BLaER1 treated with 17β-estradiol and CSF1 and Interleukin-3, amounts not matched to agents 10 nM and 100 nM (cell line): Measurements from ENCODE around the gene RASL12.
"Not testable (repeated sequence)": the region's sequence is repeated elsewhere in the genome, so short reads cannot be mapped to it uniquely, and the experiment has no call there.

Experiments
- H3K27ac ChIP-seq, 11 experiments: shearing (Covaris generic); formaldehyde crosslinking; 2 replicates each; pipeline ENCODE4 v1.8.1; 2022
- H3K27me3 ChIP-seq, 11 experiments: shearing (Covaris generic); formaldehyde crosslinking; 2 replicates each; pipeline ENCODE4 v1.8.1; 2022
- H3K36me3 ChIP-seq, 11 experiments: shearing (Covaris generic); formaldehyde crosslinking; 2 replicates each; pipeline ENCODE4 v1.8.1; 2022
- H3K4me1 ChIP-seq, 10 experiments: shearing (Covaris generic); formaldehyde crosslinking; 2 replicates each; pipeline ENCODE4 v1.8.1; 2022
- H3K4me2 ChIP-seq, 11 experiments: shearing (Covaris generic); formaldehyde crosslinking; 2 replicates each; pipeline ENCODE4 v1.8.1; 2022
- H3K4me3 ChIP-seq, 10 experiments: shearing (Covaris generic); formaldehyde crosslinking; 2 replicates each; pipeline ENCODE4 v1.8.1; 2022
- H3K9ac ChIP-seq, 11 experiments: shearing (Covaris generic); formaldehyde crosslinking; 2 replicates each; pipeline ENCODE4 v1.8.1; 2022
- H3K9me3 ChIP-seq, 11 experiments: shearing (Covaris generic); formaldehyde crosslinking; replicated peaks in 1 of 11; 2 replicates each; pipeline ENCODE4 v1.8.1; 2022
- H4K20me1 ChIP-seq, 11 experiments: shearing (Covaris generic); formaldehyde crosslinking; 2 replicates each; pipeline ENCODE4 v1.8.1; 2022
- Cebpa-rat ChIP-seq, 11 experiments: shearing (Covaris generic); IDR thresholded peaks; 2 replicates each; pipeline ENCODE4 v1.8.1; 2022

RASL12 gene

GRCh38 chr15:65094294-65094995 lies 26.7 kb upstream of the RASL12 start:
- H3K4me2 ChIP-seq: no peak overlapping the region
- no peak overlapping the region for H3K9ac ChIP-seq
- H3K27ac ChIP-seq: no peak overlapping the region
- H3K4me3 ChIP-seq: no peak overlapping the region
- H3K27me3 ChIP-seq: no peaks in the 10 kb centered on the region
- no peaks in the 10 kb centered on the region for H3K4me1 ChIP-seq
- TF ChIP-seq Cebpa-rat (IDR thresholded peaks at IDR 0.05): no peak
- H4K20me1 ChIP-seq: peaks cover 0 to 44% (median 0%) of the 10 kb centered on the region in 11 experiments; a peak in 3 of 22 replicates
- no peaks in the 10 kb centered on the region for H3K9me3 ChIP-seq
- H3K36me3 ChIP-seq: peaks cover 21 to 46% (median 27%) of the 10 kb centered on the region in 11 experiments

- H3K4me2 ChIP-seq, H3K27ac ChIP-seq, H3K9me3 ChIP-seq, H3K27me3 ChIP-seq, H3K4me1 ChIP-seq, H3K9ac ChIP-seq, H3K4me3 ChIP-seq: not testable (repeated sequence)
- Histone ChIP-seq H3K36me3 (peaks cover 15 to 39% (median 21%) of the 10 kb centered on the region in 11 experiments), H4K20me1 (peaks cover 0 to 45% (median 0%) of the 10 kb centered on the region in 11 experiments; a peak in 3 of 22 replicates)
These were observed 26.0 kb upstream of the RASL12 start for GRCh38 chr15:65093793-65094170.

- Histone ChIP-seq H3K27ac (no peak overlapping the region), H3K36me3 (peaks cover 9 to 33% (median 14%) of the 10 kb centered on the region in 11 experiments; a peak in 21 of 22 replicates), H4K20me1 (peaks cover 0 to 47% (median 0%) of the 10 kb centered on the region in 11 experiments; a peak in 3 of 22 replicates), H3K9me3 (no peaks in the 10 kb centered on the region), H3K9ac (no peak overlapping the region), H3K4me1 (no peaks in the 10 kb centered on the region), H3K4me3 (no peak overlapping the region), H3K27me3 (no peaks in the 10 kb centered on the region), H3K4me2 (no peak overlapping the region)
- TF ChIP-seq Cebpa-rat (IDR thresholded peaks at IDR 0.05): no peak
These were observed 25.4 kb upstream of the RASL12 start for GRCh38 chr15:65092911-65093792.

- H3K27me3 ChIP-seq: no peaks in the 10 kb centered on the region
These were observed 24.4 kb upstream of the RASL12 start for GRCh38 chr15:65091946-65092770.

GRCh38 chr15:65089206-65089824 lies 21.5 kb upstream of the RASL12 start:
- Histone ChIP-seq H3K4me2 (no peak overlapping the region), H3K36me3 (peaks cover 0 to 10% (median 0%) of the 10 kb centered on the region in 11 experiments; a peak in 4 of 22 replicates), H3K9ac (no peak overlapping the region), H3K4me3 (no peak overlapping the region), H3K9me3 (no peaks in the 10 kb centered on the region), H3K27ac (no peak overlapping the region), H3K4me1 (peaks cover 0 to 21% (median 11%) of the 10 kb centered on the region in 10 experiments; a peak in 14 of 20 replicates), H4K20me1 (peaks cover 0 to 32% (median 0%) of the 10 kb centered on the region in 11 experiments; a peak in 2 of 22 replicates), H3K27me3 (no peaks in the 10 kb centered on the region)
- TF ChIP-seq Cebpa-rat (IDR thresholded peaks at IDR 0.05): no peak

More at GRCh38 chr15:65091946-65092770, 24.4 kb upstream of the RASL12 start:
- H3K4me2 ChIP-seq: no peak overlapping the region
- no peak overlapping the region for H3K9ac ChIP-seq
- TF ChIP-seq Cebpa-rat (IDR thresholded peaks at IDR 0.05): no peak
- no peaks in the 10 kb centered on the region for H3K4me1 ChIP-seq
- no peak overlapping the region for H3K4me3 ChIP-seq
- H3K36me3 ChIP-seq: peaks cover 0 to 23% (median 6%) of the 10 kb centered on the region in 11 experiments; a peak in 12 of 22 replicates
- H4K20me1 ChIP-seq: peaks cover 0 to 47% (median 0%) of the 10 kb centered on the region in 11 experiments; a peak in 3 of 22 replicates
- no peaks in the 10 kb centered on the region for H3K9me3 ChIP-seq
- H3K27ac ChIP-seq: no peak overlapping the region

GRCh38 chr15:65088643-65089021 lies 20.8 kb upstream of the RASL12 start:
- no peaks in the 10 kb centered on the region for H3K9me3 ChIP-seq
- no peaks in the 10 kb centered on the region for H3K27me3 ChIP-seq
- H3K36me3 ChIP-seq: peaks cover 0 to 10% (median 0%) of the 10 kb centered on the region in 11 experiments; a peak in 4 of 22 replicates
- TF ChIP-seq Cebpa-rat (IDR thresholded peaks at IDR 0.05): no peak
- H3K27ac ChIP-seq: no peak overlapping the region
- peaks cover 0 to 32% (median 0%) of the 10 kb centered on the region in 11 experiments; a peak in 2 of 22 replicates for H4K20me1 ChIP-seq
- H3K4me2 ChIP-seq: no peak overlapping the region
- peaks cover 0 to 21% (median 11%) of the 10 kb centered on the region in 10 experiments; a peak in 14 of 20 replicates for H3K4me1 ChIP-seq
- no peak overlapping the region for H3K4me3 ChIP-seq
- H3K9ac ChIP-seq: no peak overlapping the region; a peak in 1 of 22 replicates

GRCh38 chr15:65087873-65088642 lies 20.3 kb upstream of the RASL12 start:
- no peaks in the 10 kb centered on the region for H3K9me3 ChIP-seq
- no peak for TF ChIP-seq Cebpa-rat (IDR thresholded peaks at IDR 0.05)
- no peak overlapping the region; a peak in 1 of 22 replicates for H3K9ac ChIP-seq
- no peak overlapping the region for H3K4me2 ChIP-seq
- no peak overlapping the region for H3K4me3 ChIP-seq
- H4K20me1 ChIP-seq: peaks cover 0 to 32% (median 0%) of the 10 kb centered on the region in 11 experiments; a peak in 2 of 22 replicates
- H3K36me3 ChIP-seq: peaks cover 0 to 6% (median 0%) of the 10 kb centered on the region in 11 experiments; a peak in 4 of 22 replicates
- H3K27me3 ChIP-seq: no peaks in the 10 kb centered on the region
- H3K4me1 ChIP-seq: peaks cover 0 to 22% (median 12%) of the 10 kb centered on the region in 10 experiments; a peak in 14 of 20 replicates
- no peak overlapping the region for H3K27ac ChIP-seq

- no peaks in the 10 kb centered on the region for H3K36me3 ChIP-seq
- peaks cover 3 to 29% (median 19%) of the 10 kb centered on the region in 10 experiments for H3K4me1 ChIP-seq
- no peak overlapping the region for H3K9ac ChIP-seq
- H3K9me3 ChIP-seq: no peaks in the 10 kb centered on the region
- no peak overlapping the region for H3K27ac ChIP-seq
- no peak for TF ChIP-seq Cebpa-rat (IDR thresholded peaks at IDR 0.05)
- H3K4me3 ChIP-seq: no peak overlapping the region
- no peak overlapping the region for H3K4me2 ChIP-seq
- no peaks in the 10 kb centered on the region for H3K27me3 ChIP-seq
- H4K20me1 ChIP-seq: peaks cover 0 to 32% (median 0%) of the 10 kb centered on the region in 11 experiments; a peak in 2 of 22 replicates
These were observed 19.6 kb upstream of the RASL12 start for GRCh38 chr15:65087411-65087810.
